Nephron progenitor cell (in vitro differentiated cells): Measurements from ENCODE around the gene CCBE1.

Experiments used
- DNase-seq: peaks from one replicate; pipeline ENCODE4 v3.0.0; 2021
- H3K27ac Mint-ChIP-seq: 2 replicates; pipeline ENCODE4 v1.8.0; 2021; ENCODE audit warnings: mild to moderate bottlenecking, moderate library complexity, mixed read lengths
- H3K27me3 Mint-ChIP-seq: 2 replicates; pipeline ENCODE4 v1.8.0; 2021; ENCODE audit warnings: mild to moderate bottlenecking, low read depth, mixed read lengths; ENCODE audit not compliant: poor library complexity
- H3K36me3 Mint-ChIP-seq: 2 replicates; pipeline ENCODE4 v1.8.0; 2021; ENCODE audit warnings: low read depth, mixed read lengths
- H3K4me1 Mint-ChIP-seq: 2 replicates; pipeline ENCODE4 v1.8.0; 2021; ENCODE audit warnings: mixed read lengths
- H3K4me3 Mint-ChIP-seq: 2 replicates; pipeline ENCODE4 v1.8.0; 2021; ENCODE audit warnings: mild to moderate bottlenecking, moderate library complexity, mixed read lengths
- H3K9me3 Mint-ChIP-seq: 2 replicates; pipeline ENCODE4 v1.8.0; 2021; ENCODE audit warnings: mild to moderate bottlenecking, moderate library complexity, mixed read lengths
- TF ChIP-seq, protein P1 (sequence below): fragments of 200-600 bp; sonication (generic); IDR thresholded peaks from 2 replicates; pipeline ENCODE4 v1.5.0; 2021; ENCODE audit warnings: antibody characterized with exemption

Gene CCBE1

DNA sequence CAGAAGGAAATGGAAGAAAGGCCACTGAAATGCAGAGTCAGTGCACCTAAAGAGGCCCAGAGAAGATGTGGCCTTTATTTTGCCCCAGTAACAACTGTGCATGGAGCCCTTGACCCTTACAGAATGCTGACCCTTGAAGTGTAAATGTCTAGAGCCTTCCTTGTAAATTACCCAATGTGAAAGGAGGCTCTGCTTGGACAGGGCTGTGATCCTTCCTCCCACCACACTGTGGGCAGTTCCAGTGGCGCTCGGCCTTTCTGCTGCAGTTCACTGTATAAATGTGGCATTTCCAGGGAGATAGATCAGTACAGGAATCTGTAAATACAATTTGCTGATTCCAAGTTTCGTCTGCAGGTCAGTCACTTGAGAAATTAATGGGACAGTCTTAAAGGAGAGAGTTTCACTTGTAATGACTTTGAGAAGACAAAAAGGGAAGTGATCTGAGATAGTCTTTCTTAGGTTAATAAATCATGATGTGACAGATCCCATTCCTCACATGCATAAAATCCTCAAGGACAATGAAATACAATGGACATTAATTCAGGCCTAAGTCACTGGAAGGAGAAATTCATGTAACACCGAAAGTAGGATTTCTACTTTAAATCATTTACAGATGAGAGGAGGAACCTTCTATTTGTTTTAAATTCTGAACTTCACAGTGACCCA lies 204.3 kb downstream of the CCBE1 start:
- Mint-ChIP-seq H3K36me3 (peaks cover 18% of the 10 kb centered on the region), H3K4me1 (peaks cover 29% of the 10 kb centered on the region), H3K27me3 (peaks cover 11% of the 10 kb centered on the region), H3K4me3 (peak overlapping the region; percentile 28), H3K9me3 (peaks cover 48% of the 10 kb centered on the region), H3K27ac (peak overlapping the region; percentile 91)
- peak; percentile 28 for DNase-seq
- TF ChIP-seq, protein P1, sequence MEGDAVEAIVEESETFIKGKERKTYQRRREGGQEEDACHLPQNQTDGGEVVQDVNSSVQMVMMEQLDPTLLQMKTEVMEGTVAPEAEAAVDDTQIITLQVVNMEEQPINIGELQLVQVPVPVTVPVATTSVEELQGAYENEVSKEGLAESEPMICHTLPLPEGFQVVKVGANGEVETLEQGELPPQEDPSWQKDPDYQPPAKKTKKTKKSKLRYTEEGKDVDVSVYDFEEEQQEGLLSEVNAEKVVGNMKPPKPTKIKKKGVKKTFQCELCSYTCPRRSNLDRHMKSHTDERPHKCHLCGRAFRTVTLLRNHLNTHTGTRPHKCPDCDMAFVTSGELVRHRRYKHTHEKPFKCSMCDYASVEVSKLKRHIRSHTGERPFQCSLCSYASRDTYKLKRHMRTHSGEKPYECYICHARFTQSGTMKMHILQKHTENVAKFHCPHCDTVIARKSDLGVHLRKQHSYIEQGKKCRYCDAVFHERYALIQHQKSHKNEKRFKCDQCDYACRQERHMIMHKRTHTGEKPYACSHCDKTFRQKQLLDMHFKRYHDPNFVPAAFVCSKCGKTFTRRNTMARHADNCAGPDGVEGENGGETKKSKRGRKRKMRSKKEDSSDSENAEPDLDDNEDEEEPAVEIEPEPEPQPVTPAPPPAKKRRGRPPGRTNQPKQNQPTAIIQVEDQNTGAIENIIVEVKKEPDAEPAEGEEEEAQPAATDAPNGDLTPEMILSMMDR: no peak

DNA sequence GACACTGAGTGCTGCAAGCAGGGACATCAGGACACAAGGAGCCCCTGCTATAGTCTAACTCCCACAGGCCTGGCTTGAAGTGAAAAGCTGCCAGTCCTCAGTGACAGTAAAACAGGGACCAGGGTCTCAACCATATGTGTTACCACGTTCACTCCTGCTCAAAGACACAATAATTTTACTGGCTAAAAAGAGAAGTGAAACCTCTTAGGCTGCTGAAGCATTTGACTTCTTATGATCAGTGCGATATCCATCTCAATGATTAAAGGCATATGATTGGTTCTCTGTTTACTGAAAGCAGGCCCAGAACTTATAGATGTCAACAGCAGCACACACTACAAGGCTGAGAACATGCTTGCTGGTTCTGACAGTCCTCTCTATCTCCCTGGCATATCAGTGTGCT lies 208.3 kb downstream of the CCBE1 start:
- Mint-ChIP-seq H3K36me3 (peaks cover 6% of the 10 kb centered on the region), H3K4me3 (no peak overlapping the region), H3K4me1 (peaks cover 58% of the 10 kb centered on the region), H3K27me3 (peaks cover 2% of the 10 kb centered on the region), H3K9me3 (peaks cover 15% of the 10 kb centered on the region), H3K27ac (no peak overlapping the region)
- TF ChIP-seq, protein P1: no peak
- DNase-seq: no peak

DNA sequence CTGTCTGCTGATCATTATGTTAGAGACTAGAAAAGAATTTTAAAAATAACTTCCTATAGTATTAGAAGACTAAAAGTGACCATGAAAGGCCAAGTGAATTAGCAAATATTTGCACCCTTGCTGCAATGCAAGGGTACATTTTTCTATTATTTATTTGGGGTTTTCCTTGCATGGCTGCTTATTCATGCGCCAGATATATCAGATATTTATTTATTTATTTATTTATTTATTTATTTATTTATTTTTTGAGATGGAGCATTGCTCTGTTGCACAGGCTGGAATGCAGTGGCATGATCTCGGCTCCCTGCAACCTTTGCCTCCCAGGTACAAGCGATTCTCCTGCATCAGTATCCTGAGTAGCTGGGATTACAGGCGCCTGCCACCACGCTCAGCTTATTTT lies 211.8 kb downstream of the CCBE1 start:
- TF ChIP-seq, protein P1: no peak

DNA sequence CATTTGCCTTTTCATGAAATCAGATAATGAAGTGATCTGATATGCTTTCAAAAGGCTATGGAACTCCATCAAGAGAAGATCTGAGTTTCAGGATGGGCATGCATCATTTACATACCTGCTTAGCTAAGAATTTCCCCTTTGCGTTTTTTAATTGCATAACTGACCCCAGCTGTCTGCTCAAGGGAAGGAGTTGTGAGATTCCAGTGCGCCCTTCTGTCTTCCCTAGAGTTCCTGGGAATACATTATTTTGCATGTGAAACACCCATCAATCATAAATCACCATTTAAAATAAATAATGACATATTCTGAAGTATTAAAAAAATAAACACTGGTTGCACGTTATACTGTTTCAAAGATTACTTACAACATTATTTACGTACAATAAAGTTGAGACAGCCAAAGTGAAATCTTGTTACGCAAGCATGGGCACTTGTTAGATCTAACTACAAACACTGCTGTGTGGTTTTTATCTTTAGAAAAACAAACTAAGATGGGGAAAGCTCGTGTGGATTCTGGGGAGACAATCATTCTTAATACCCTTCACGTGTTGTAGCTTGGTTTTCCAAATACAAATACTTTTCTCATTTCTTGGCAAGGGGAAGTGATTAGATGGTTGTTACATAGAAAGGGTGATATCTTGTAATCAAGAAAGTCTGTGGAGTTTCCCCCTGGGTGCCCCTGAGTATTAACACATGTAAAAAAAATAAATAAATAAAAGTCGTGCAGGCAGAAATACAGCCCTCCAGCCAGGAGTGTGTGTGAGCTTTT lies 212.5 kb downstream of the CCBE1 start:
- no peaks in the 10 kb centered on the region for H3K9me3 Mint-ChIP-seq
- no peak overlapping the region for H3K4me3 Mint-ChIP-seq
- H3K36me3 Mint-ChIP-seq: no peaks in the 10 kb centered on the region
- no peak for DNase-seq
- TF ChIP-seq, protein P1: no peak
- peaks cover 34% of the 10 kb centered on the region for H3K4me1 Mint-ChIP-seq
- H3K27ac Mint-ChIP-seq: peak overlapping the region; percentile 33
- H3K27me3 Mint-ChIP-seq: peaks cover 3% of the 10 kb centered on the region

More for the DNA sequence above, 211.8 kb downstream of the CCBE1 start:
- H3K27ac Mint-ChIP-seq: no peak overlapping the region
- no peak overlapping the region for H3K4me3 Mint-ChIP-seq
- H3K9me3 Mint-ChIP-seq: no peaks in the 10 kb centered on the region
- DNase-seq: no peak
- H3K4me1 Mint-ChIP-seq: peaks cover 33% of the 10 kb centered on the region
- H3K36me3 Mint-ChIP-seq: no peaks in the 10 kb centered on the region
- peaks cover 3% of the 10 kb centered on the region for H3K27me3 Mint-ChIP-seq

DNA sequence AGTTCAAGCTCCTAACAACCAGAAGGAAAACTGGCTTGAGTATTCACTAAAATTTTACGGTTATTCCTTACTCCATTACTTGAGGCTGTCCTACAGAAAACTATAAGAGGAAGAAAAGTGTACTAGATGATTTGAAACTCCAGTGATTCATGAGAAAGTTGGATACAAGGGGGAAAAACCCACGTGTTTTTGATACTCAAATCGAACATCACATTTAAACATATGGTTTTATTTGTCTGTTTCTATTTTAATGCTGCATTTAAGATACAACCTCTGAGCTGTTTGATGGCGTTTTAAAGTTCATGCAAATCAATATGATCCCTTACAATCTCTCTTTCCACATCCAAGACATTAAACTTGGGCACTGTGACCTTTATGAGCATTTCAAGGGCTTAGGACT lies 213.1 kb downstream of the CCBE1 start:
- H3K4me3 Mint-ChIP-seq: no peak overlapping the region
- no peak for DNase-seq
- peak overlapping the region; percentile 33 for H3K27ac Mint-ChIP-seq
- H3K27me3 Mint-ChIP-seq: peaks cover 3% of the 10 kb centered on the region
- TF ChIP-seq, protein P1: no peak
- no peaks in the 10 kb centered on the region for H3K36me3 Mint-ChIP-seq
- H3K9me3 Mint-ChIP-seq: no peaks in the 10 kb centered on the region
- H3K4me1 Mint-ChIP-seq: peaks cover 41% of the 10 kb centered on the region
